Natural killer cell treated with Interleukin-12 subunit alpha and Interleukin-12 subunit beta and Interleukin-15 and Interleukin-18, amount 100 ng/mL, for 72 hours (primary cell): ENCODE data around the gene ZIC1. TPM values are rescaled to one million over a fixed set of nuclear protein-coding genes. Genes with fewer than 3 reads are reported as not detected.

Experiments
- ATAC-seq, 2 donors: fragments of 150-1000 bp; cut with Tn5 transposase in 1 of 2; sonication (Bioruptor Pico), chemical (Tn5 transposase) in 1 of 2; 2 replicates each; pipeline ENCODE4 v1.10.0; 2021
- DNase-seq: peaks from one replicate; pipeline ENCODE4 v3.0.0; 2022; ENCODE audit warnings: low spot score
- H3K27ac Mint-ChIP-seq, 2 donors: 1 replicate in 1 of 2; 2 replicates in 1 of 2; pipeline ENCODE4 v1.8.0; 2022; ENCODE audit warnings: mixed read lengths in 2 of 2, mild to moderate bottlenecking in 1 of 2, moderate library complexity in 1 of 2
- H3K27me3 Mint-ChIP-seq, 2 donors: 1 replicate in 1 of 2; 2 replicates in 1 of 2; pipeline ENCODE4 v1.8.0; 2022; ENCODE audit warnings: mixed read lengths in 2 of 2
- H3K36me3 Mint-ChIP-seq: one replicate; pipeline ENCODE4 v1.8.0; 2022; ENCODE audit warnings: mixed read lengths
- H3K4me1 Mint-ChIP-seq, 2 donors: 1 replicate in 1 of 2; 2 replicates in 1 of 2; pipeline ENCODE4 v1.8.0; 2022; ENCODE audit warnings: low read depth in 2 of 2, mixed read lengths in 2 of 2, mild to moderate bottlenecking in 1 of 2
- H3K4me3 Mint-ChIP-seq: one replicate; pipeline ENCODE4 v1.8.0; 2022; ENCODE audit warnings: mixed read lengths
- H3K9me3 Mint-ChIP-seq: 2 replicates; pipeline ENCODE4 v1.8.0; 2022; ENCODE audit warnings: mixed read lengths
- total RNA-seq, 2 donors: library from RNA; stranded (reverse); gene quantifications; one replicate each; pipeline ENCODE4 v1.2.3, GENCODE V29; 2022

The ZIC1 gene
- total RNA-seq, 2 donors from 2014 or later = not detected

GRCh38 chr3:147396712-147397046 lies 12.5 kb upstream of the ZIC1 start:
- H3K4me1 Mint-ChIP-seq = no peaks in the 10 kb centered on the region
- DNase-seq (no peak), ATAC-seq (peak in 1 of 2 donors; percentile 14)
- H3K4me3 Mint-ChIP-seq = no peak overlapping the region
- peaks cover 4% of the 10 kb centered on the region for H3K9me3 Mint-ChIP-seq
- peaks cover 5% of the 10 kb centered on the region for H3K36me3 Mint-ChIP-seq
- no peak overlapping the region for H3K27ac Mint-ChIP-seq
- H3K27me3 Mint-ChIP-seq = peaks cover 41 to 47% of the 10 kb centered on the region in 2 donors

GRCh38 chr3:147397155-147397874 lies 11.8 kb upstream of the ZIC1 start:
- H3K27ac Mint-ChIP-seq = no peak overlapping the region
- ATAC-seq = no peak
- H3K36me3 Mint-ChIP-seq = peaks cover 9% of the 10 kb centered on the region
- H3K9me3 Mint-ChIP-seq = peaks cover 4% of the 10 kb centered on the region
- H3K4me1 Mint-ChIP-seq = no peaks in the 10 kb centered on the region
- DNase-seq = no peak
- H3K4me3 Mint-ChIP-seq = no peak overlapping the region
- H3K27me3 Mint-ChIP-seq = peaks cover 41 to 50% of the 10 kb centered on the region in 2 donors

DNA sequence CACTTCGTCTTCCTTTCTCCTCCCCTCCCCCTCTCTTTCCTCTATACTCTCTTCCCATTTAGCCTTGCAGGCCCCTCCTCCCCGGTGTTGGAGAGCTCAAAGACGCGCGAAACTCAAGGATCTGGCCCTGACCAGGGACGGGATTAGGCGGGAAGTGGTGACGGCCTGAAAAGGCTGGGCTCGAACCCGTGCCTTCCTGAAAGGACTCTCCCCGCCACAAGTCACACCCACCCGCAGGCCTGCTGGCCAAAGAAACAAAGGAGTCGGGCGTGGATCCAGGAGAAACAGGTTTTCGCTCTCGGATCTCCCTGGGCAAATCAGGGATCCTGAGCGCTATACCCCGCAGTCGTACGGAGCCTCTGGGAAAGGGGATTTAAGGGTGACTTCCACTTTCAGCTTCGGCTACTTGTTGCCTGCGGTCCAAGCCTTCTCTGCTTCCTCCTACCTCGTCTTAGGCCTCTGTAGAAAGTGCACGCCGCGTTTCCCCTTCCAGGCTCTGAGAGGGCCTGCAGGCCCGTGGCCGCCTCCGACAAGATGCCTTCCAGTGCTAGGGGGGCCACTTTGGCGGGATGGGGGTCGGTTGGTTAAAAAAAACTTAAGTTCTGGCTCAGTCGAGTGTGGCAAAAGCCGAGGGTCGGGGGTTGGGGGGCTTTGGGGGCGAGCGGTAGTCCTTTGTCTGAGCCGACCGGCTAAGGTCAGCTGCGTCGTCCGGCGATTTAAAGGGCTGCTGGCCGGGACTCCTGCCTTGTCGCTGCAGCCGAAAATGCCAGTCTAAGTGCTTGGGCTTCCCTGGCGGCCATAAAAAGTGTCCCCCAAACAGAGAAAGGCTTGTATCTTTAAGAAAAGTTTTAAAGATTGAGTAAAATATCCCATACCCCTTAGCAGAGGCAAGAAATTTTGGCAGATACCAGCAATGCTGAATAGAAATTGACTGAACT lies 11.0 kb upstream of the ZIC1 start:
- H3K4me1 Mint-ChIP-seq = no peaks in the 10 kb centered on the region
- H3K4me3 Mint-ChIP-seq = no peak overlapping the region
- H3K9me3 Mint-ChIP-seq = peaks cover 4% of the 10 kb centered on the region
- H3K36me3 Mint-ChIP-seq = peaks cover 11% of the 10 kb centered on the region
- no peak overlapping the region for H3K27ac Mint-ChIP-seq
- ATAC-seq = no peak
- peaks cover 40 to 52% of the 10 kb centered on the region in 2 donors for H3K27me3 Mint-ChIP-seq
- DNase-seq = no peak

GRCh38 chr3:147398813-147399534 lies 10.2 kb upstream of the ZIC1 start:
- Mint-ChIP-seq H3K27ac (no peak overlapping the region), H3K4me1 (no peaks in the 10 kb centered on the region), H3K9me3 (peaks cover 4% of the 10 kb centered on the region), H3K27me3 (peaks cover 38 to 56% of the 10 kb centered on the region in 2 donors), H3K36me3 (peaks cover 8% of the 10 kb centered on the region), H3K4me3 (no peak overlapping the region)
- no peak for ATAC-seq
- no peak for DNase-seq

GRCh38 chr3:147400111-147400510 lies 9.1 kb upstream of the ZIC1 start:
- H3K27ac Mint-ChIP-seq = no peak overlapping the region
- H3K27me3 Mint-ChIP-seq = peaks cover 37 to 50% of the 10 kb centered on the region in 2 donors
- H3K4me3 Mint-ChIP-seq = no peak overlapping the region
- no peaks in the 10 kb centered on the region for H3K4me1 Mint-ChIP-seq
- H3K9me3 Mint-ChIP-seq = peaks cover 4% of the 10 kb centered on the region
- no peak for DNase-seq
- peaks cover 6% of the 10 kb centered on the region for H3K36me3 Mint-ChIP-seq
- no peak for ATAC-seq

DNA sequence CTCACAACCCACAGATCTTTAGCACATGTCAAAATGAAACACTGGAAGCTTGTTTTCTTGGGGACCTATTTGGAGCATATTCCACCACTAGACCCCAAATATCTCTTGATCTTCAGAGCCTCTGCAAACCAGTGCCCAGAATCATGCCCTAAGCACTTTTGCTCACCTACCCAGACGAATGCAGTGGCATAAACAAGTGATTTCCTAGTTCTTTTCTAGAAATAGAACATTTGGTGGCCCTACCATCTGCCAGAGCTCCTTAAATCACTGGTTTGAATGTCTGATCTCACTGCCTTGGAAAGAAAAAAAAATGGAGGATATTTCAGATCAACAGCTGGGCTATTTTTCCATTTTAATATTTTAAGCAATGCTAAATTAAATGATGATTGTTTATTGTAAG lies 8.2 kb upstream of the ZIC1 start:
- H3K27ac Mint-ChIP-seq = no peak overlapping the region
- peaks cover 4% of the 10 kb centered on the region for H3K9me3 Mint-ChIP-seq
- H3K36me3 Mint-ChIP-seq = peaks cover 6% of the 10 kb centered on the region
- no peak overlapping the region for H3K4me3 Mint-ChIP-seq
- DNase-seq (no peak), ATAC-seq (no peak)
- H3K4me1 Mint-ChIP-seq = no peaks in the 10 kb centered on the region
- peaks cover 34 to 43% of the 10 kb centered on the region in 2 donors for H3K27me3 Mint-ChIP-seq

- H3K4me3 Mint-ChIP-seq = no peak overlapping the region
- H3K27me3 Mint-ChIP-seq = peaks cover 36 to 45% of the 10 kb centered on the region in 2 donors
- no peaks in the 10 kb centered on the region for H3K4me1 Mint-ChIP-seq
- no peak overlapping the region for H3K27ac Mint-ChIP-seq
- H3K36me3 Mint-ChIP-seq = peaks cover 6% of the 10 kb centered on the region
- DNase-seq (no peak), ATAC-seq (no peak)
- peaks cover 4% of the 10 kb centered on the region for H3K9me3 Mint-ChIP-seq
Observed at GRCh38 chr3:147401421-147401820, 7.7 kb upstream of the ZIC1 start.

DNA sequence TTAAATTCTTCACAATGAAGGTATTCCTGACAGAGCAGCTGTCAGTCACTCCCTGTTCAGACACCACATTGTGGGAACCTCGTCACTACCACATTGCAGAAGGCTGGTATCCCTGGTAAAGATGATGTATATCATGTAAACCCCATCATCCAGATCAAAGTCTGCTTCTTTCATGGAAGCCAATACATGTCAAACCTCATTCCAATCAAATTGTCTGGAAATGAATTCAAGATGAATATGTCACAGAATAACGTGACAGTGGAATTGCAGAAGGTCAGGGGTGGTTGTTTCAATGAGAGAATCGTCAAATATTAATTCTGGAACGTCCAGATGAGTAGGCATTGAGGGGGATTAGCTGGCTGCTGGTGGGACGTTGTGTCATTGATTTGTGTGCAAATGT lies 7.0 kb upstream of the ZIC1 start:
- Mint-ChIP-seq H3K4me1 (no peaks in the 10 kb centered on the region), H3K9me3 (peaks cover 4% of the 10 kb centered on the region), H3K27ac (no peak overlapping the region), H3K4me3 (no peak overlapping the region), H3K36me3 (peaks cover 12% of the 10 kb centered on the region), H3K27me3 (peaks cover 38 to 51% of the 10 kb centered on the region in 2 donors)
- ATAC-seq (no peak), DNase-seq (no peak)

DNA sequence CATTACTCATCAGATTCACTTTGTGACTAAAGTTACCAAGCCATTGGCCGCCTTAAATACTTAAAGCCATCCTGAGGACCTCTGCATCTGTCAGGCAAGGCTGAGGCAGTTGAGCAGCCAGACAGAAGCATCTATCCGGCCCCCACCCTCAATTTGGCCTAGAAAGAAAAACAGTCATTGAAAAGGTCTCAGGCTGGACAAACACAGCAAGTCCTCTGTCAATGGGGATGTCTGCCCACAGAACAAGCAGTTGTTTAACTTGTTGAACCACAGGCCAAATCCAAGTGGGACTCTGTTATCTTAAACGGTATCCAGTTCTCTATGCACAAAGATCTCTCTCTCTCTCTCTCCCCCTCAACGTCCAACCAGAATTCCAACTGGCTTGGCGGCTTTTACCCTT lies 5.7 kb upstream of the ZIC1 start:
- ATAC-seq = no peak
- H3K27me3 Mint-ChIP-seq = peaks cover 42 to 54% of the 10 kb centered on the region in 2 donors

DNA sequence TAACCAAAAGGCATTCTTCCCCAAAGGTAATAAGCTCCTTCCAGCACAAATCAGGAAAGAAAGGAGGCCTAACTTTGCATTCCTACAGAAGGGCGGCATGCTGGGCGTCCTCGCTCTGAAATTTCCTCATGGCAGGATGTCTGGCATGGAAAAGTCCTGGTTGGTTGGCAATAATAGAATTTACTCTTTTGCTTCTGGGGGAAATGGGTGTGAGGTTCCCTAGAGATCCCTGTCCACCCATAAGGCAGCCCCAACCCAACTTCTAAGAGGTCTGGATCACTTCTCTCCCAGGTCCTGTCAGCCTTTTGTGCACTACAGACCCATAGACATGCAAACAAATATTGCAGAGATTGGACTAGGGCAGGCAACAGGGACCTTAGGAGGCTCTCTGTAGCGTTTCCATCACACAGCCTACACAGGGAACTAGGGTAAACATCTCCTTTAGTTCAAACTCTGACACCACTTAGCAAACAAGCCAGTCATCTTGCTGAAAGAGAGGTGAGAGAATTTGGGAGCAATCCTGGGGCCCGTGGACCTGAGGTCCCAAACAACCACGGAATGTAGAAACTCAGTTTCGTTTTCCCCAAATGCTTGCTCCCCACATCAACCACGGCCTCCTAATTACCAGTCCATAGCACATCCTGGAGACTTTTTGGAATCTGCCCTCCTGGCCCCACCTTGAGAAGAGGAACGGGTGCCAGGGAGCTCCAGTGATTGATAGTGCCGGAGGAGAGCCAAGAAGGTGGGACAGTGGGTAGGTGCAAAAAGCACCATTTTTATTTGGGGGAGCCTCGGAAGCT lies 5.0 kb upstream of the ZIC1 start:
- H3K27ac Mint-ChIP-seq = no peak overlapping the region
- DNase-seq (no peak), ATAC-seq (no peak)
- peaks cover 7% of the 10 kb centered on the region for H3K9me3 Mint-ChIP-seq
- peaks cover 0 to 4% of the 10 kb centered on the region in 2 donors for H3K4me1 Mint-ChIP-seq
- H3K27me3 Mint-ChIP-seq = peaks cover 44 to 56% of the 10 kb centered on the region in 2 donors
- H3K36me3 Mint-ChIP-seq = peaks cover 27% of the 10 kb centered on the region
- no peak overlapping the region for H3K4me3 Mint-ChIP-seq

More for the DNA sequence above, 5.7 kb upstream of the ZIC1 start:
- Mint-ChIP-seq H3K27ac (no peak overlapping the region), H3K36me3 (peaks cover 23% of the 10 kb centered on the region), H3K4me1 (peaks cover 0 to 4% of the 10 kb centered on the region in 2 donors), H3K4me3 (no peak overlapping the region), H3K9me3 (peaks cover 7% of the 10 kb centered on the region)
- DNase-seq = no peak

- Mint-ChIP-seq H3K4me3 (no peak overlapping the region), H3K4me1 (peaks cover 0 to 4% of the 10 kb centered on the region in 2 donors), H3K27ac (no peak overlapping the region), H3K36me3 (peaks cover 27% of the 10 kb centered on the region), H3K9me3 (peaks cover 7% of the 10 kb centered on the region), H3K27me3 (peaks cover 45 to 55% of the 10 kb centered on the region in 2 donors)
- no peak for DNase-seq
- no peak for ATAC-seq
Observed at GRCh38 chr3:147404800-147405230, 4.3 kb upstream of the ZIC1 start.

DNA sequence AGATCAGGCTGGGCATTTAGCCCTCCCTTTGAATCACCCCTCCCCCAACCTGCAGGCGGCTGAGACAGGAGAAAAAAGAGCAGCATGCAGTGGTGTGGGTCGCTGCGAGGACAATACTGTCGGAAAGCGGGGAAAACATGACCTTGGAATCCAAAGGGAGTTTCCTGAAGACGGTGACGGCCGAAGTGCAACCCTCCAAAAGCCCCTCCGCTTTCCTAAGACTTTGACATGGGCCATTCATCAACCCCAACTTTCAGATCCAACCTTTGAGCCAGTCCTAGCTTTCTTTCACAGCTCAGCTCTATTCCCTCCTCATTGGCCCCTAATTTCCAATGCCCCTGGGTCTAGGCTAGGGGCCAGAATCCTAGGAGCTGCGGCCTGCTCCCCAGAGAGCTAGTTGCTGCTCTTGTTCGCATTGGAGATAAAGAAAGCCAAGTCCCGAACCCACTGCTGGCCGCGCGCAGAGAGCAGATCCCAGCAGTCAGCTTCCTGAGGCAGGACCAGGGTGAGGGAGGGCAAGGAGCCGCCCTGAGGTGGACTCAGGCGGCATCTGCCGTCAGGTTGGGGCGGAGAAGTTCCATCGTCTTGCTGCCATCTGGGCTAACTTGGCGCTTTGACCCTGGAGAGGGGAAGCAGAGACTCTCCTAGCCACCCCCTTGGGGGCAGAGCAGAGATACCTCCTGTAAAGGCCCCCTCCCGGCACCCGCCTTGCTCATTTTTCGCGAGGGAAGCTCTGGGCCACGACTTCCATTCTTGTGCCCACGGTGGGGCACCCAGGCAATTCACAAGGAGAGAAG lies 3.7 kb upstream of the ZIC1 start:
- no peak for DNase-seq
- Mint-ChIP-seq H3K4me3 (no peak overlapping the region), H3K4me1 (peaks cover 0 to 4% of the 10 kb centered on the region in 2 donors), H3K36me3 (peaks cover 27% of the 10 kb centered on the region), H3K27me3 (peaks cover 45 to 55% of the 10 kb centered on the region in 2 donors), H3K27ac (no peak overlapping the region), H3K9me3 (peaks cover 7% of the 10 kb centered on the region)
- no peak for ATAC-seq
